Endothelial cell of umbilical vein (primary cell): ENCODE measurements around the gene AGK.

ENCODE experiments used
- FOS ChIP-seq: IDR thresholded peaks from 2 replicates; pipeline ENCODE4 v1.6.1; 2011; ENCODE audit warnings: mild to moderate bottlenecking, low read length, moderate library complexity, borderline replicate concordance; ENCODE audit not compliant: insufficient read depth
- POLR2A ChIP-seq: IDR thresholded peaks from 2 replicates; pipeline ENCODE4 v1.6.1; 2012; ENCODE audit warnings: low read depth, mild to moderate bottlenecking, control low read depth, low read length
- TF ChIP-seq, protein P1 (sequence below), 2 donors: IDR thresholded peaks; 1 replicate in 1 of 2; 2 replicates in 1 of 2; pipeline ENCODE4 v1.5.1; 2011; ENCODE audit warnings: low read length in 2 of 2, mild to moderate bottlenecking in 2 of 2, moderate library complexity in 2 of 2, control low read depth in 1 of 2, inconsistent platforms in 1 of 2, low read depth in 1 of 2; ENCODE audit not compliant: insufficient read depth in 1 of 2; ENCODE audit errors: extremely low read depth in 1 of 2

DNA sequence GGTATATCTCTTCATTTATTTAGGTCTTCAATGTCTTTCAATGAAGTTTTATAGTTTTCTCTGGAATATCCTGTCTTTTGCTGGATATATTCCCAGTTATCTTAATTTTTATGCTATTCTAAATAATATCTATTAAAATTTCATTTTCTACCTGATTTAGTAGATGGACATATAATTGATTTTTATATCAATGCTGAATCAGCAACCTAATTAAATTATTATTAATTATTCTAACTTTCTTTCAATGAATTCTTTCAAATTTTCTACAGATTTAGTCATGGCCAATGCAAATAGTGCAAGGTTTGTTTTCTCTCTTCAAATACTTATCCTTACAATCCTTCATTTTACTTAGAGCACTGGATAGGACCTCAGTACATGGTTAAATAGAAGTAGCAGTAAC is 94.0 kb downstream of the AGK start:
- TF ChIP-seq, protein P1, sequence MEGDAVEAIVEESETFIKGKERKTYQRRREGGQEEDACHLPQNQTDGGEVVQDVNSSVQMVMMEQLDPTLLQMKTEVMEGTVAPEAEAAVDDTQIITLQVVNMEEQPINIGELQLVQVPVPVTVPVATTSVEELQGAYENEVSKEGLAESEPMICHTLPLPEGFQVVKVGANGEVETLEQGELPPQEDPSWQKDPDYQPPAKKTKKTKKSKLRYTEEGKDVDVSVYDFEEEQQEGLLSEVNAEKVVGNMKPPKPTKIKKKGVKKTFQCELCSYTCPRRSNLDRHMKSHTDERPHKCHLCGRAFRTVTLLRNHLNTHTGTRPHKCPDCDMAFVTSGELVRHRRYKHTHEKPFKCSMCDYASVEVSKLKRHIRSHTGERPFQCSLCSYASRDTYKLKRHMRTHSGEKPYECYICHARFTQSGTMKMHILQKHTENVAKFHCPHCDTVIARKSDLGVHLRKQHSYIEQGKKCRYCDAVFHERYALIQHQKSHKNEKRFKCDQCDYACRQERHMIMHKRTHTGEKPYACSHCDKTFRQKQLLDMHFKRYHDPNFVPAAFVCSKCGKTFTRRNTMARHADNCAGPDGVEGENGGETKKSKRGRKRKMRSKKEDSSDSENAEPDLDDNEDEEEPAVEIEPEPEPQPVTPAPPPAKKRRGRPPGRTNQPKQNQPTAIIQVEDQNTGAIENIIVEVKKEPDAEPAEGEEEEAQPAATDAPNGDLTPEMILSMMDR (IDR thresholded peaks at IDR 0.05; ENCODE audit: extremely low read depth in 1 of 2, insufficient read depth in 1 of 2, low read depth in 1 of 2, low read length in 2 of 2), result no peak
- TF ChIP-seq POLR2A (no peak), FOS (no peak)
